ENCODE results near the gene SBK1. TPM values are rescaled to one million over a fixed set of nuclear protein-coding genes. Genes with fewer than 3 reads are reported as not detected.

The SBK1 gene
- total and polyA plus RNA-seq, 2 experiments from 2014 or later, result 12.0 to 15.3 TPM

- no peaks in the 10 kb centered on the region for H3K4me1 ChIP-seq (ENCODE audit: low read depth)
- DNase-seq (ENCODE audit: low read depth in 1 of 2, low spot score in 1 of 2), result no peak
- H3K27me3 ChIP-seq, result no peaks in the 10 kb centered on the region
- no peaks in the 10 kb centered on the region for H3K36me3 ChIP-seq
- H3K9me3 ChIP-seq (ENCODE audit: low read depth), result no peaks in the 10 kb centered on the region
- no peak overlapping the region for H3K27ac ChIP-seq
- H3K4me3 ChIP-seq, result no peak overlapping the region
- TF ChIP-seq, protein P1, sequence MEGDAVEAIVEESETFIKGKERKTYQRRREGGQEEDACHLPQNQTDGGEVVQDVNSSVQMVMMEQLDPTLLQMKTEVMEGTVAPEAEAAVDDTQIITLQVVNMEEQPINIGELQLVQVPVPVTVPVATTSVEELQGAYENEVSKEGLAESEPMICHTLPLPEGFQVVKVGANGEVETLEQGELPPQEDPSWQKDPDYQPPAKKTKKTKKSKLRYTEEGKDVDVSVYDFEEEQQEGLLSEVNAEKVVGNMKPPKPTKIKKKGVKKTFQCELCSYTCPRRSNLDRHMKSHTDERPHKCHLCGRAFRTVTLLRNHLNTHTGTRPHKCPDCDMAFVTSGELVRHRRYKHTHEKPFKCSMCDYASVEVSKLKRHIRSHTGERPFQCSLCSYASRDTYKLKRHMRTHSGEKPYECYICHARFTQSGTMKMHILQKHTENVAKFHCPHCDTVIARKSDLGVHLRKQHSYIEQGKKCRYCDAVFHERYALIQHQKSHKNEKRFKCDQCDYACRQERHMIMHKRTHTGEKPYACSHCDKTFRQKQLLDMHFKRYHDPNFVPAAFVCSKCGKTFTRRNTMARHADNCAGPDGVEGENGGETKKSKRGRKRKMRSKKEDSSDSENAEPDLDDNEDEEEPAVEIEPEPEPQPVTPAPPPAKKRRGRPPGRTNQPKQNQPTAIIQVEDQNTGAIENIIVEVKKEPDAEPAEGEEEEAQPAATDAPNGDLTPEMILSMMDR (IDR thresholded peaks at IDR 0.05; ENCODE audit: low read depth, low read length), result no peak
These were observed 20.0 kb downstream of the SBK1 start for GRCh38 chr16:28312327-28312726.

GRCh38 chr16:28313587-28313986 is 21.3 kb downstream of the SBK1 start:
- no peaks in the 10 kb centered on the region for H3K27me3 ChIP-seq
- H3K4me3 ChIP-seq, result no peak overlapping the region
- no peak overlapping the region for H3K27ac ChIP-seq
- no peaks in the 10 kb centered on the region for H3K4me1 ChIP-seq (ENCODE audit: low read depth)
- no peak for DNase-seq (ENCODE audit: low read depth in 1 of 2, low spot score in 1 of 2)
- no peaks in the 10 kb centered on the region for H3K36me3 ChIP-seq
- TF ChIP-seq, protein P1 (IDR thresholded peaks at IDR 0.05; ENCODE audit: low read depth, low read length), result no peak
- no peaks in the 10 kb centered on the region for H3K9me3 ChIP-seq (ENCODE audit: low read depth)

DNA sequence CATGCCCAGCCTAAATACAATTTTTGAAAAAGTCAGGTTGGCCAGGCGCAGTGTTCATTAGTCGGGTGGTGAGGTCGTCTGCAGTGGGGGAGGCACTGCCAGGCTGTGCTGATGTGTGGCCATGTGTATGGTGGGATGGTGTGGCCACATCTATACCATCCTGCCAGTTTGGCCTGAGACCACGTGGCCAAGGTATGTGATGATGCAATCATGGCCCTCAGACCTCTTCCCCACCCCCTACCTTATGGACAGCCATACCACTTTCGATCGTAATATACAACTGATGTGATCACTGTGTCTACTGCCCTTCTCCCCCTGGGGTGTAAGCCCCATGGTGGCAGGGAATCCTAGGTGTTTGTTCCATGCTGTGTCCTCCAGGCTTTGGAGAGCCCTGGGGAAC is 23.7 kb downstream of the SBK1 start:
- TF ChIP-seq, protein P1 (IDR thresholded peaks at IDR 0.05; ENCODE audit: low read depth, low read length), result no peak
- DNase-seq (ENCODE audit: low read depth in 1 of 2, low spot score in 1 of 2), result no peak
- H3K36me3 ChIP-seq, result no peaks in the 10 kb centered on the region
- no peak overlapping the region for H3K4me3 ChIP-seq
- H3K27ac ChIP-seq, result no peak overlapping the region
- H3K27me3 ChIP-seq, result no peaks in the 10 kb centered on the region
- H3K4me1 ChIP-seq (ENCODE audit: low read depth), result no peaks in the 10 kb centered on the region
- H3K9me3 ChIP-seq (ENCODE audit: low read depth), result no peaks in the 10 kb centered on the region

DNA sequence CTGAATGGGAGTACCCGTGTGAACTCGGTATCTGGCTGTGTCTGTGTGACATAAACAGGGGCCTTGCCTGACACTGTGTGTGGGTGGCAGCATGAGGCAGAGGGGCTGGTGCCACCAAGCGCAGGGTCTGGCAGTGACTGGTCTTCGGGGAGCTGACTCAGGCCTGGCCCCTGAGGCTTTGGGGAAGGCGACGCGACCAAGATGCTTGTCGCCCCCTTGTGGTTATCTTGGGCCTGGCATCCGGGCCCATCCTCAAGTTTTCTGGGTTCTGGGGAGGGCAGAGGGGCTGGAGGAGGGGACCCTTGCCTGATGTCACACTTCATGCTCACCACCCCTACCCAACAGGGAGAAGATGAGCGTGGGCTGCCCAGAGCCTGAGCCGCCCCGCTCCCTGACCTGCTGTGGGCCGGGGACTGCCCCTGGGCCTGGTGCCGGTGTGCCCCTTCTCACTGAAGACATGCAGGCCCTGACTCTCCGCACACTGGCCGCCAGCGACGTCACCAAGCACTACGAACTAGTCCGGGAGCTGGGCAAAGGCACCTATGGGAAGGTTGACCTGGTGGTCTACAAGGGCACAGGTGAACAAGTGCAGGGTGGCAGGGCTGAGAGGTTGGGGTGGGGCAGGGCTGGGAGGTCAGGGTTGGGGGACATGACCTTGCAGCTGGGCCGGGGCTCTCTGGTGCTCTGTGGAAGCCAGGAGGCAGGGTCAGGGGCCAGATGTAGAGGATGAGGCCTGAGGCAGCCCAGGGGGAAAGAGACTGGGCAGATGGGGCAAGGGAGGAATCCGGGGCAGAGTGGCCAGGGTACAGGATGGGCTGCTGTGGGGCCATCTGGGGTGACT is 24.9 kb downstream of the SBK1 start:
- DNase-seq (ENCODE audit: low read depth in 1 of 2, low spot score in 1 of 2), result peak; percentile 44 to 63
- TF ChIP-seq, protein P1 (IDR thresholded peaks at IDR 0.05; ENCODE audit: low read depth, low read length), result peak; percentile 88
- H3K27me3 ChIP-seq, result no peaks in the 10 kb centered on the region

DNA sequence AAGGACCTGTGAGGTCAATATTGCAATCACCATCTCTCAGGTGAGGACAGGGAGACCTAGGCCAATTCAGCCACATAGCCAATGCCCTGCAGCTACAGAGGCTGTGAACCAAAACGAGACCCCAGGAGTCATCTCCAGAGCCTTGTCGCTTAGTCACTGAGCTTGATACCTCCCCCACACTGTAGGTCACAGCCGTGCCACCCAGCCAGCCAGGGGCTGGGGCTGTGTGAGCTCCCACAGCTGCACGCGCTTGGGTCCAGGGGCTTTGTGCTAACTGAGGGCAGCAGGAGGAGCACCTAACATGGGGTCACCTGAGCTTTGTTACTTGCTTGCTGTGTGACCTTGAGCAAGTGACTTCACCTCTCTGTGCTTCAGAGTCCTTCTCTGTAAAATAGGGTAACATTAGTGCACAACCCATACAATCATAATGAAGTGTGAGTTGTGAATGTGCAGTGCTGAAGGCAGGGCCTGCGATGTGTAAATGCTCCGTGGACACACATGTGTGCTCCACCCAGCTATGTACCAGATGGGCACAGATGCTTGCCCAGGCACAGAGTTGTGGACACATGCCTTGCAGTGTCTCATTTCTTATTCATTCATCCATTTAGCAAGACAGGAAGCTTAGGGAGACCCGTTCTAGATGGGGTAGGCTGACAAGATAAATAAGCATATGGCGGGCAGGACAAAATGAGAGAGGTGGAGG is 25.9 kb downstream of the SBK1 start:
- Histone ChIP-seq H3K36me3 (no peaks in the 10 kb centered on the region), H3K27me3 (no peaks in the 10 kb centered on the region), H3K9me3 (ENCODE audit: low read depth) (no peaks in the 10 kb centered on the region), H3K4me1 (ENCODE audit: low read depth) (no peaks in the 10 kb centered on the region), H3K4me3 (no peak overlapping the region), H3K27ac (no peak overlapping the region)
- TF ChIP-seq, protein P1 (IDR thresholded peaks at IDR 0.05; ENCODE audit: low read depth, low read length), result no peak
- DNase-seq (ENCODE audit: low read depth in 1 of 2, low spot score in 1 of 2), result no peak

More for the DNA sequence above, 24.9 kb downstream of the SBK1 start:
- Histone ChIP-seq H3K9me3 (ENCODE audit: low read depth) (no peaks in the 10 kb centered on the region), H3K4me3 (no peak overlapping the region), H3K27ac (no peak overlapping the region), H3K36me3 (no peaks in the 10 kb centered on the region), H3K4me1 (ENCODE audit: low read depth) (no peaks in the 10 kb centered on the region)
